Liver (tissue), 9 donors: ENCODE data around the gene TEAD2. TPM values are rescaled to one million over a fixed set of nuclear protein-coding genes. Genes with fewer than 3 reads are reported as not detected.

Source experiments
- DNase-seq: peaks from one replicate; pipeline ENCODE4 v3.0.0-alpha.2; 2017; ENCODE audit warnings: low spot score
- H3K27ac ChIP-seq, 2 donors: one replicate each; pipeline ENCODE4 v1.7.0; 2013; ENCODE audit warnings: inconsistent platforms in 2 of 2, low read length in 2 of 2, control low read depth in 1 of 2, low read depth in 1 of 2, mild to moderate bottlenecking in 1 of 2
- H3K27me3 ChIP-seq, 4 donors: one replicate each; pipeline versions ENCODE4 v1.6.1 to v1.7.0; 2013; ENCODE audit warnings: low read length in 3 of 4, inconsistent platforms in 1 of 4, mild to moderate bottlenecking in 1 of 4, moderate library complexity in 1 of 4; ENCODE audit not compliant: control insufficient read depth in 4 of 4, insufficient read depth in 4 of 4
- H3K36me3 ChIP-seq, 4 donors: one replicate each; pipeline versions ENCODE4 v1.6.1 to v1.7.0; 2013; ENCODE audit warnings: low read length in 3 of 4, mild to moderate bottlenecking in 3 of 4, low read depth in 1 of 4, moderate library complexity in 1 of 4; ENCODE audit not compliant: control insufficient read depth in 4 of 4, insufficient read depth in 3 of 4
- H3K4me1 ChIP-seq, 4 donors: one replicate each; pipeline versions ENCODE4 v1.6.1 to v1.7.0; 2013; ENCODE audit warnings: low read length in 3 of 4, mild to moderate bottlenecking in 3 of 4, moderate library complexity in 1 of 4; ENCODE audit not compliant: control insufficient read depth in 4 of 4, insufficient read depth in 4 of 4
- H3K4me3 ChIP-seq, 3 donors: one replicate each; pipeline versions ENCODE4 v1.6.1 to v1.7.0; 2013; ENCODE audit warnings: low read length in 3 of 3, control low read depth in 1 of 3, low read depth in 1 of 3, mild to moderate bottlenecking in 1 of 3
- H3K9ac ChIP-seq, 2 donors: one replicate each; pipeline ENCODE4 v1.7.0; 2013; ENCODE audit warnings: low read length in 2 of 2, mild to moderate bottlenecking in 2 of 2, moderate library complexity in 2 of 2, control low read depth in 1 of 2, low read depth in 1 of 2
- H3K9me3 ChIP-seq, 4 donors: one replicate each; pipeline versions ENCODE4 v1.6.1 to v1.7.0; 2013; ENCODE audit warnings: low read length in 3 of 4; ENCODE audit not compliant: control insufficient read depth in 4 of 4
- ATF3 ChIP-seq: IDR thresholded peaks from 2 replicates; pipeline ENCODE4 v1.6.1; 2016; ENCODE audit warnings: antibody characterized with exemption
- CTCF ChIP-seq: fragments of 150-350 bp; IDR thresholded peaks from 2 replicates; pipeline ENCODE4 v1.5.1; 2017; ENCODE audit warnings: improper control_type of control experiment, low read depth, low read length; ENCODE audit not compliant: missing input control
- EGR1 ChIP-seq, 2 donors: IDR thresholded peaks; 2 replicates each; pipeline ENCODE4 v1.6.1; 2016 to 2018; ENCODE audit warnings: antibody characterized with exemption in 2 of 2, low read depth in 2 of 2
- FOXA1 ChIP-seq: IDR thresholded peaks from 2 replicates; pipeline ENCODE4 v1.6.1; 2016; ENCODE audit warnings: antibody characterized with exemption
- FOXA2 ChIP-seq: IDR thresholded peaks from 2 replicates; pipeline ENCODE4 v1.6.1; 2016; ENCODE audit warnings: antibody characterized with exemption
- GABPA ChIP-seq, 2 donors: IDR thresholded peaks in 1 of 2; conservative IDR thresholded peaks in 1 of 2; 2 replicates each; pipeline ENCODE4 v1.6.1; 2016; ENCODE audit warnings: antibody characterized with exemption in 2 of 2, mild to moderate bottlenecking in 1 of 2, moderate library complexity in 1 of 2
- HNF4A ChIP-seq, 2 donors: conservative IDR thresholded peaks; 2 replicates each; pipeline ENCODE4 v1.6.1; 2016; ENCODE audit warnings: antibody characterized with exemption in 2 of 2, mild to moderate bottlenecking in 2 of 2
- HNF4G ChIP-seq: IDR thresholded peaks from 2 replicates; pipeline ENCODE4 v1.6.1; 2016; ENCODE audit warnings: antibody characterized with exemption
- JUND ChIP-seq, 2 donors: IDR thresholded peaks; 2 replicates each; pipeline ENCODE4 v1.6.1; 2016; ENCODE audit warnings: antibody characterized with exemption in 2 of 2
- MAX ChIP-seq: IDR thresholded peaks from 2 replicates; pipeline ENCODE4 v1.6.1; 2016; ENCODE audit warnings: antibody characterized with exemption
- NR2F2 ChIP-seq: IDR thresholded peaks from 2 replicates; pipeline ENCODE4 v1.6.1; 2016; ENCODE audit warnings: antibody characterized with exemption
- RAD21 ChIP-seq, 2 donors: IDR thresholded peaks; 2 replicates each; pipeline ENCODE4 v1.6.1; 2016; ENCODE audit warnings: antibody characterized with exemption in 2 of 2, mild to moderate bottlenecking in 2 of 2
- REST ChIP-seq: IDR thresholded peaks from 2 replicates; pipeline ENCODE4 v1.6.1; 2016; ENCODE audit warnings: antibody characterized with exemption, mild to moderate bottlenecking
- RXRA ChIP-seq, 2 donors: IDR thresholded peaks; 2 replicates each; pipeline ENCODE4 v1.6.1; 2017 to 2018; ENCODE audit warnings: antibody characterized with exemption in 2 of 2, mild to moderate bottlenecking in 1 of 2
- SP1 ChIP-seq: IDR thresholded peaks from 2 replicates; pipeline ENCODE4 v1.6.1; 2018; ENCODE audit warnings: antibody characterized with exemption, mild to moderate bottlenecking
- TAF1 ChIP-seq: conservative IDR thresholded peaks from 2 replicates; pipeline ENCODE4 v1.6.1; 2016; ENCODE audit warnings: antibody characterized with exemption, mild to moderate bottlenecking
- YY1 ChIP-seq: IDR thresholded peaks from 2 replicates; pipeline ENCODE4 v1.6.1; 2016; ENCODE audit warnings: antibody characterized with exemption, mild to moderate bottlenecking
- ZBTB33 ChIP-seq: IDR thresholded peaks from 2 replicates; pipeline ENCODE4 v1.6.1; 2016; ENCODE audit warnings: antibody characterized with exemption
- WGBS: extraction: QIAGEN DNeasy Blood & Tissue Kit; methylation state at CpG from one replicate; pipeline ENCODE4 v1.1.7; 2013; 5-methylcytosine and 5-hydroxymethylcytosine counted together
- polyA plus RNA-seq, 2 donors: library from polyadenylated mRNA; stranded (reverse) in 1 of 2; unstranded in 1 of 2; fragments of 200-250 nt in 1 of 2; fragments of >200 nt in 1 of 2; fragmentation: Nextera tagmentation in 1 of 2; extraction: Ambion mirVana in 1 of 2; gene quantifications; one replicate each; pipeline versions ENCODE4 v1.2.1 to v1.2.3, GENCODE V29; 2013 to 2015
- total RNA-seq, 2 donors: library from RNA; depleted of rRNA; stranded (reverse); fragments of >200 nt; gene quantifications; one replicate each; pipeline ENCODE4 v1.2.3, GENCODE V29; 2014
- donor health status: healthy.
- donor health status: healthy.
- donor health status: healthy.
- donor health status: healthy.
- donor health status: healthy.

The TEAD2 gene
- total and polyA plus RNA-seq, 4 donors = 3.3 to 8.1 (median 4.4) TPM

- Histone ChIP-seq H3K9me3 (no peaks in the 10 kb centered on the region), H3K4me1 (peaks cover 0 to 15% (median 5%) of the 10 kb centered on the region in 4 donors), H3K27ac (peak overlapping the region in 1 of 2 donors; percentile 36), H3K27me3 (no peaks in the 10 kb centered on the region), H3K36me3 (no peaks in the 10 kb centered on the region), H3K9ac (no peak overlapping the region), H3K4me3 (no peak overlapping the region)
- no peak for TF ChIP-seq HNF4G
- TF ChIP-seq RAD21 (IDR thresholded peaks at IDR 0.05) = no peak
- TF ChIP-seq FOXA2 = no peak
- TF ChIP-seq FOXA1 = no peak
- TF ChIP-seq CTCF = no peak
- no peak for TF ChIP-seq REST
- no peak for TF ChIP-seq YY1
- 56% methylated on average over 8 of the region's 8 CpGs for WGBS
- DNase-seq = no peak
Measured at GRCh38 chr19:49333811-49334288, 28.4 kb downstream of the TEAD2 start.

GRCh38 chr19:49333418-49333805, 28.8 kb downstream of the TEAD2 start:
- DNase-seq = no peak
- Histone ChIP-seq H3K9ac (no peak overlapping the region), H3K27ac (peak overlapping the region in 1 of 2 donors; percentile 36), H3K27me3 (no peaks in the 10 kb centered on the region), H3K9me3 (no peaks in the 10 kb centered on the region), H3K36me3 (no peaks in the 10 kb centered on the region), H3K4me1 (peaks cover 0 to 12% (median 2%) of the 10 kb centered on the region in 4 donors), H3K4me3 (no peak overlapping the region)
- no peak for TF ChIP-seq MAX
- no peak for TF ChIP-seq TAF1
- TF ChIP-seq CTCF = no peak
- no peak for TF ChIP-seq REST
- TF ChIP-seq GABPA (IDR thresholded peaks at IDR 0.05 in 1 of 2, conservative IDR thresholded peaks at IDR 0.05 in 1 of 2) = no peak
- TF ChIP-seq EGR1 (IDR thresholded peaks at IDR 0.05; ENCODE audit: low read depth in 2 of 2) = no peak
- TF ChIP-seq RAD21 (IDR thresholded peaks at IDR 0.05) = no peak
- TF ChIP-seq FOXA2 = no peak
- TF ChIP-seq RXRA (IDR thresholded peaks at IDR 0.05) = no peak
- no peak for TF ChIP-seq NR2F2
- no peak for TF ChIP-seq HNF4A (conservative IDR thresholded peaks at IDR 0.05)
- no peak for TF ChIP-seq HNF4G
- no peak for TF ChIP-seq YY1
- no peak for TF ChIP-seq FOXA1
- no peak for TF ChIP-seq ZBTB33
- no peak for TF ChIP-seq SP1
- TF ChIP-seq ATF3 = no peak
- TF ChIP-seq JUND (IDR thresholded peaks at IDR 0.05) = no peak
- WGBS = 88% methylated on average over 3 of the region's 3 CpGs
